ENCODE data around the gene MYO10.

The MYO10 gene

GRCh38 chr5:16914584-16914983, 21.5 kb downstream of the MYO10 start:
- Histone ChIP-seq H3K4me3 (ENCODE audit: low read depth in 1 of 2, low read length in 2 of 2) (no peak overlapping the region), H3K4me1 (ENCODE audit: insufficient read depth, low read length) (no peaks in the 10 kb centered on the region), H3K9ac (ENCODE audit: low read depth, low read length) (no peak overlapping the region), H3K4me2 (ENCODE audit: insufficient read depth, low read length) (no peak overlapping the region), H3K9me3 (ENCODE audit: insufficient read depth, low read length, severe bottlenecking) (no peaks in the 10 kb centered on the region), H3K79me2 (ENCODE audit: insufficient read depth, low read length) (no peaks in the 10 kb centered on the region), H3K36me3 (ENCODE audit: insufficient read depth, low read length) (no peaks in the 10 kb centered on the region), H2AFZ (ENCODE audit: low read depth, low read length) (no peak overlapping the region), H3K27me3 (ENCODE audit: insufficient read depth, low read length, poor library complexity) (no peaks in the 10 kb centered on the region), H4K20me1 (ENCODE audit: insufficient read depth, low read length) (no peaks in the 10 kb centered on the region), H3K27ac (ENCODE audit: low read length) (no peak overlapping the region)
- ATAC-seq (ENCODE audit: insufficient read depth, low read depth), result no peak
- DNase-seq, result no peak
- TF ChIP-seq, protein P1, sequence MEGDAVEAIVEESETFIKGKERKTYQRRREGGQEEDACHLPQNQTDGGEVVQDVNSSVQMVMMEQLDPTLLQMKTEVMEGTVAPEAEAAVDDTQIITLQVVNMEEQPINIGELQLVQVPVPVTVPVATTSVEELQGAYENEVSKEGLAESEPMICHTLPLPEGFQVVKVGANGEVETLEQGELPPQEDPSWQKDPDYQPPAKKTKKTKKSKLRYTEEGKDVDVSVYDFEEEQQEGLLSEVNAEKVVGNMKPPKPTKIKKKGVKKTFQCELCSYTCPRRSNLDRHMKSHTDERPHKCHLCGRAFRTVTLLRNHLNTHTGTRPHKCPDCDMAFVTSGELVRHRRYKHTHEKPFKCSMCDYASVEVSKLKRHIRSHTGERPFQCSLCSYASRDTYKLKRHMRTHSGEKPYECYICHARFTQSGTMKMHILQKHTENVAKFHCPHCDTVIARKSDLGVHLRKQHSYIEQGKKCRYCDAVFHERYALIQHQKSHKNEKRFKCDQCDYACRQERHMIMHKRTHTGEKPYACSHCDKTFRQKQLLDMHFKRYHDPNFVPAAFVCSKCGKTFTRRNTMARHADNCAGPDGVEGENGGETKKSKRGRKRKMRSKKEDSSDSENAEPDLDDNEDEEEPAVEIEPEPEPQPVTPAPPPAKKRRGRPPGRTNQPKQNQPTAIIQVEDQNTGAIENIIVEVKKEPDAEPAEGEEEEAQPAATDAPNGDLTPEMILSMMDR (IDR thresholded peaks at IDR 0.05; ENCODE audit: borderline replicate concordance, extremely low read depth, low read length, poor library complexity, severe bottlenecking), result no peak
- TF ChIP-seq EZH2 (IDR thresholded peaks at IDR 0.05; ENCODE audit: borderline replicate concordance, low read depth, low read length, severe bottlenecking), result no peak

DNA sequence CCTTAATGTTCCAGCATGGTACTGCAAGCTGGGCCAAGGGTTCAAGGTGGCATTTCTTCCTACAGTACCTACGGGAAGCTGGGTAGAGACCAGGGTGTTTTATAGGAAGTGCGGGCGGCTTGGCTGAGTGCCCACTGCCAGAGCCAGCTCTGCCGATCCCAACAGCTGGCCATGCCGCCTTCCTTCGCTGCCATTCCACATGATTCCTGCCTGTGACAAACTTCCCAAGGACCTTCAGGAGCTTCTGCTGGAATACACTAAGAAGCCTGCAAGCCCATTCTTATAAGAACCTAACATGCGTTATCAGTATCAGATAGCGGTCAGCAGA, 22.0 kb downstream of the MYO10 start:
- H3K9me3 ChIP-seq (ENCODE audit: insufficient read depth, low read length, severe bottlenecking), result no peaks in the 10 kb centered on the region
- H2AFZ ChIP-seq (ENCODE audit: low read depth, low read length), result no peak overlapping the region
- no peaks in the 10 kb centered on the region for H4K20me1 ChIP-seq (ENCODE audit: insufficient read depth, low read length)
- no peak for TF ChIP-seq EZH2 (IDR thresholded peaks at IDR 0.05; ENCODE audit: borderline replicate concordance, low read depth, low read length, severe bottlenecking)
- TF ChIP-seq, protein P1 (IDR thresholded peaks at IDR 0.05; ENCODE audit: borderline replicate concordance, extremely low read depth, low read length, poor library complexity, severe bottlenecking), result no peak
- no peak overlapping the region for H3K4me3 ChIP-seq (ENCODE audit: low read depth in 1 of 2, low read length in 2 of 2)
- ATAC-seq (ENCODE audit: insufficient read depth, low read depth), result no peak
- DNase-seq, result no peak
- no peak overlapping the region for H3K27ac ChIP-seq (ENCODE audit: low read length)
- H3K27me3 ChIP-seq (ENCODE audit: insufficient read depth, low read length, poor library complexity), result no peaks in the 10 kb centered on the region
- no peak overlapping the region for H3K9ac ChIP-seq (ENCODE audit: low read depth, low read length)
- no peaks in the 10 kb centered on the region for H3K36me3 ChIP-seq (ENCODE audit: insufficient read depth, low read length)
- no peaks in the 10 kb centered on the region for H3K79me2 ChIP-seq (ENCODE audit: insufficient read depth, low read length)
- no peaks in the 10 kb centered on the region for H3K4me1 ChIP-seq (ENCODE audit: insufficient read depth, low read length)
- H3K4me2 ChIP-seq (ENCODE audit: insufficient read depth, low read length), result no peak overlapping the region

DNA sequence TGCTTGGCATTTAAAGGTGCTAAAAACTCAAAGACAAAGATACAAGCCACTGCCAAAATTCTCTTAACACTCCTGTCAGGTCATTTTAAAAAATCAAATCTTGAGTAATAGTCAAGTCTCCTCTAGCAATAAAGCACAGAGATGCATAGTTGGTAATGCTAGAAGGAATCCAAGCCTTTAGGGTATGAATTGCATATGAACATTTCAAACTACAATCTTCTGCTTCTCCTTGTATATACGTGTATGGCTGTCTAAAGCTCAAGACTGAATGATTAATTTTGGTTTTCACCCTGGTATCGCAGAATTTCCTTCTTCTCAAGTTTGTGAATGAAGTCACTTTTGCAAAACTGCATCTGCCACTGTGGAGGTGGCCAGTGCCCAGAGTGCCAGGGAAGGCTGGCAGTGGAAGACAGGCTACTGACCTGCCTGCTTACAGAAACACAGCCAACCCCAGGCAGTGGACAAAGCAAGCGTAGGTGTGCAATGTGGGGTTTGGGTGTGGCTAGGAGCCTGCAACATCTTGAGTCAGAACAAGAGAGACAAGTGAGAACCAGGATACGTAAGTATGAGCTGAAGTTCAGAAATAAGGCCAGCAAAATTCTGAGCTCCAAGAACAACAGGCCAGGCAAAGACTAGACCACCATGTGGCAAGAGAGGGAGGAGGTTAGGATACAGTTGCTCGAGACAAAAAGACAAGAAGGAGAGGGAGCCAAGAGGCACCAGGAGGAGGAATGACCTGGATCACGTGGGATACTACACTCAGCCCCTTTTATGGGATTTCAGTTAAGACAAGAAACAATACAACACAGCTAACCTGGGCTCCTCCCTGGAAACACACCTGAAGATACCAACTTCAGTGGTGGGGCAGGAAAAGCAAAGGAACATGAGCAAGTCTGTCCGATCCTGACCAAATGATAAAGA, 22.6 kb downstream of the MYO10 start:
- Histone ChIP-seq H3K79me2 (ENCODE audit: insufficient read depth, low read length) (no peaks in the 10 kb centered on the region), H3K27me3 (ENCODE audit: insufficient read depth, low read length, poor library complexity) (no peaks in the 10 kb centered on the region), H3K4me1 (ENCODE audit: insufficient read depth, low read length) (no peaks in the 10 kb centered on the region), H3K9ac (ENCODE audit: low read depth, low read length) (no peak overlapping the region), H3K36me3 (ENCODE audit: insufficient read depth, low read length) (no peaks in the 10 kb centered on the region), H3K4me2 (ENCODE audit: insufficient read depth, low read length) (no peak overlapping the region), H3K4me3 (ENCODE audit: low read depth in 1 of 2, low read length in 2 of 2) (no peak overlapping the region), H3K9me3 (ENCODE audit: insufficient read depth, low read length, severe bottlenecking) (no peaks in the 10 kb centered on the region), H4K20me1 (ENCODE audit: insufficient read depth, low read length) (no peaks in the 10 kb centered on the region), H2AFZ (ENCODE audit: low read depth, low read length) (no peak overlapping the region), H3K27ac (ENCODE audit: low read length) (no peak overlapping the region)
- ATAC-seq (ENCODE audit: insufficient read depth, low read depth) (no peak), DNase-seq (no peak)
- TF ChIP-seq, protein P1 (IDR thresholded peaks at IDR 0.05; ENCODE audit: borderline replicate concordance, extremely low read depth, low read length, poor library complexity, severe bottlenecking), result no peak
- no peak for TF ChIP-seq EZH2 (IDR thresholded peaks at IDR 0.05; ENCODE audit: borderline replicate concordance, low read depth, low read length, severe bottlenecking)
